Stimulated activated CD4-positive, alpha-beta T cell treated with anti-CD3 and anti-CD28 coated beads, Interleukin-1b, Interleukin-23, amount 100 ng/mL, for 1 hour (primary cell): Measurements from ENCODE around the gene SCAPER.
"Not testable (repeated sequence)": the region's sequence is repeated elsewhere in the genome, so short reads cannot be mapped to it uniquely, and the experiment has no call there.

Experiments
- DNase-seq, 2 donors: peaks; one replicate each; pipeline ENCODE4 v3.0.0-alpha.2; 2020; ENCODE audit warnings: low read depth in 2 of 2

SCAPER gene

DNA sequence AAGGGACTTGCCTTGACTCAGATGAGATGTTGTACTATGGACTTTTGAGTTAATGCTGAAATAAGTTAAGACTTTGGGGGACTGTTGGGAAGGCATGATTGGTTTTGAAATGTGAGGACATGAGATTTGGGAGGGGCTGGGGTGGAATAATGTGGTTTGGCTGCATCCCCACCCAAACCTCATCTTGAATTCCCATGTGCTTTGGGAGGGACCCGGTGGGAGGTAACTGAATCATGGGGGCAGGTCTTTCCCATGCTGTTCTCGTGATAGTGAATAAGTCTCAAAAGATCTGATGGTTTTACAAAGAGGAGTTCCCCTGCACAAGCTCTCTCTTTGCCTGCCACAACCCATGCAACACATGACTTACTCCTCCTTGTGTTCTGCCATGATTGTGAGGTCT is 474.4 kb downstream of the SCAPER start:
- not testable (repeated sequence) for DNase-seq

- DNase-seq = no peak
These were observed 475.5 kb downstream of the SCAPER start for GRCh38 chr15:76429661-76430060.

GRCh38 chr15:76426941-76427340 is 478.2 kb downstream of the SCAPER start:
- no peak for DNase-seq

DNA sequence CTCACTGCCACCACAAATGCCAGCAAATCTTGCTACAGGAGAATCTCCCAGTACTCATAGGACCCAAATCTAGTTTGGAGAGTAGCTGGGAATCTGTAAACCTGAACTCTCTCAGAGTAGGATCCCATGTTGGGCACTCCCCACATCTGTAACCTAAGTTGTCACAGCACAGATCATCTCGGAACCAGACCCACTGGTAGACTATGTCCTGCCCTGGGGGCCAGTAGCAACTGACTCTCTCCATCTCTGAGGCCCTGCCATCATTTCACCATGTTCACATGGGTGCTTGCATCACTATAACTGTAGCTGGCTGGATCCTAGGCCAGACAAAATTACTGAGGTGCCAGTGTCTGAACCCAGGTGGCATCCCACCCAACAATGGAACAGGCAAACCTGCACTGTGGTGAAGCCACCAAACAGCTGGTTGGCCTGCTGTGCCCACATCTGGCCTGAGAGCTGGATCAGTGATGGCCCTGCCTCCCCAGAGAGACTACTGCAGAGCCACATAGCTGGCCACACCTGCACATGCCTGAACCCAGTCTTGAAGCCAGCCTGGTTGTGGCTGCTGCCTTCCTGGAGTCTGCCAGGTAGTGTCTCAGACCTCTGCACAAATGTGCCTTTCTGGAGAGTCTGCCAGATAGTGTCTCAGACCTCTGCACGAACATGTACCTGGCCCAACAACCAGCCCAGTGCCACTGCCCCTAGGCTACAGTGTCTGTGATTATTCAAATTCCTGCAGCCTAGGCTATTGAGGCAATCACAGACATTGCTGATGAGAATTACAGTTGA is 486.6 kb downstream of the SCAPER start:
- DNase-seq = no peak

- no peak for DNase-seq
These were observed 503.9 kb downstream of the SCAPER start for GRCh38 chr15:76401285-76401684.

- DNase-seq = no peak
These were observed 506.6 kb downstream of the SCAPER start for GRCh38 chr15:76398317-76399104.

GRCh38 chr15:76393614-76394013 is 511.5 kb downstream of the SCAPER start:
- no peak for DNase-seq

- no peak for DNase-seq
These were observed 513.3 kb downstream of the SCAPER start for GRCh38 chr15:76391847-76392246.

DNA sequence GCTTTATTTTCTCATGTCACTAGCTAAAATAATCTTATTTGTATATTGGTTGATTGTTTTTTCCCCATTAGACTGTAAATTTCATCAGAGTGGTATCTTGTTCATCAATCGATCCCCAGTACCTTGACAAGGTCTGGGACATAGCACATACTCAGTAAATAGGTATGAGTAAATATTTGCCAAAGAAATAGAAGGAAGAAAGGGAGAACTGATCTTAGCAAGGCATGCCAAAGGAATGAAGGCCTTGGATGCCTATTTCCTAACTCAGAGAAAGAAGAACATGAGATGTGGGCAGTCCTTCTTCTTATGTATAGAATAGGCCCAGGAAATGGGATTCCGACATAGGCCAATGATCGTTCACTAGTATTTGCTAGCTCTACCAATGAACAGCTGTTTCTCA is 513.8 kb downstream of the SCAPER start:
- no peak for DNase-seq

DNA sequence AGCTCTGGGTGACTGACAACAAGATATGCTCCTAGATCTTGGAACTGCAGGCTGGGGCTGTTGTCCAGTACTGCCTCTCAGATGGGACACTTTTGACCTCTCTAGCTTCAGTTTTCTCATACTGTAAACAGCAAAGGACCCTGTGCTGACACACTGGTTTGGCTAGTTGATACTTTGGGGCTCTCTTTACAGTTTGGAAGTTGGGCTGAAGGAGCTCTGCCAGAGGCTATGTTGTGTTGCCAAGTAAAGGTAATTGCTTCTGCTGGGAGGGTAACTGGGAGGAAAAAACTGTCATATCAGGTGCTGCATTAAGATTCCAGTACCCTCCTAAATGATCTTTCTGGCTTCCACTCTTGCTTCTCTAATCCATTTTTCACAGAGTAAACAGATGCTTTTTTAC is 514.6 kb downstream of the SCAPER start:
- no peak for DNase-seq

- no peak for DNase-seq
These were observed 518.2 kb downstream of the SCAPER start for GRCh38 chr15:76386926-76387325.

DNA sequence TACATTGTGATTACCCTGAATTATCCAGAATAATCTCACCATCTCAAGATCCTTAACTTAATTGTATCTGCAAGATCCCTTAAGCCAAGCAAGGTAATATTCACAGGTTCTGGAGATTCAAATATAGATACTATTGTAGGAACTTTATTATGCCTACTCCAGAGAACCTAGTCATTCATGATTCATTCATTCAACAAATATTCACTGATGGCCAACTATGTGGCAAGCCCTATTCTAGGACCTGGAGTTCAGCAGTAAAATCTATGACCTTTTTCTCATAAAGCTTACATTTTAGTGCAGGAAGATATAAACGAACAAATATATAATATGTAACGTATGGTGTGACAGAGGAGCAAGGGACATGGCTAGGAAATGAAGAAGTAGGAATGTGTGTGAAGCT is 519.0 kb downstream of the SCAPER start:
- no peak for DNase-seq

DNA sequence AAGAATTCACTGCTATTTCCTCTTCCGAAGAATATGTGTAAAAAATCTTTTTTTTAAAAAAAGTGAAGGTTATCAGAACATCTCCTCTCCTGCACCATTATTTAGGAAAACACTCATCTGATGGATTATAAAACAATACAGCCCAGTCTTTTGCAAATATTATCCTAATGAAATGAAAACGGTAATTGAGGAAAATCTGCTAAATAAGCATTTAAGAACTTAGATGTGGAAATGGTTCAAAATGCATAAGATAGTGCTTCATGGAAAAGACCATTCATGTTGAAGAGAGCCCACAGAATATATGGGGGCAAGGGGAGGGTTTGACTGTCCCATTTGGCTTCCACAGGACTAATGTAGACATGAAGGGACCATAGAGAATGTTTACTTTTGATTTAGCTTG is 520.7 kb downstream of the SCAPER start:
- no peak for DNase-seq

GRCh38 chr15:76382987-76383728 is 522.0 kb downstream of the SCAPER start:
- no peak for DNase-seq

- DNase-seq = no peak
These were observed 523.8 kb downstream of the SCAPER start for GRCh38 chr15:76381366-76381765.

DNA sequence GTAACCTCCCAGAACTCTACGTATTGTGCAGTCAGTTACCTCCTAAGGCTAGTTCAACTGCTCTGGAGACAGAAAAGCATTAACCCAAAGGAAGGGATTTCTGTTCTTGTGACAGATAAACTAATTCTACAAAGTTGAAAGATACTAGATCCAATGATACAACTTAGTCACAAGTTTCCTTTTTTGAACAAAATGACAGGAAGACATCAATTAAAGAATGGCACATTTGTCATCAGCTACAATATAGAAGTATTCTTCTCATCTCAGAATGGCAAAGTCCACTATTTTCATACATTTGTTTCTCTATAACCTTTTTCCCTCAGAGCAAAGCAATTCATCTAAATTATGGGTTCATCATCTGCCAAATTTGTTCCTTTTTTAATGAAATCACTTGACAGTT is 524.9 kb downstream of the SCAPER start:
- DNase-seq = no peak

GRCh38 chr15:76378691-76379090 is 526.4 kb downstream of the SCAPER start:
- no peak for DNase-seq

DNA sequence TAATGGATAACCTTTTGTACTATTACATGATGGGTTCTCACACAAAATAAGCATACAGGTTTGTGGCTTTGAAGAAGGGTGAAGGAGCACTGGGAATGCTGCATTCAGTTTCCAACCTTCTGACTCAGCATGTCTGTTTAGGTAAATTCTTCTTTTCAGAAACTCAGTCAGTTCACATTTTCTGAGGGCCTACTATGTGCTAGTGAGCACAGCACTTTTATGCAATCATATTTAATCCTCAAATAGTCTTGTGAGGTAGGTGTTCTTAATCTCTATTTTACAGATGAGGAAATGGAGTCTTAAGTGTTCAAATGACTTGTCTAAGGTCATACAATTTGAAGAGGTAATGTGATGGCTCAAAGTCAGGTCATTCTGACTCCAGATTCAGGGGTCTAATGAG is 527.4 kb downstream of the SCAPER start:
- no peak for DNase-seq

- no peak for DNase-seq
These were observed 527.9 kb downstream of the SCAPER start for GRCh38 chr15:76377217-76377616.

DNA sequence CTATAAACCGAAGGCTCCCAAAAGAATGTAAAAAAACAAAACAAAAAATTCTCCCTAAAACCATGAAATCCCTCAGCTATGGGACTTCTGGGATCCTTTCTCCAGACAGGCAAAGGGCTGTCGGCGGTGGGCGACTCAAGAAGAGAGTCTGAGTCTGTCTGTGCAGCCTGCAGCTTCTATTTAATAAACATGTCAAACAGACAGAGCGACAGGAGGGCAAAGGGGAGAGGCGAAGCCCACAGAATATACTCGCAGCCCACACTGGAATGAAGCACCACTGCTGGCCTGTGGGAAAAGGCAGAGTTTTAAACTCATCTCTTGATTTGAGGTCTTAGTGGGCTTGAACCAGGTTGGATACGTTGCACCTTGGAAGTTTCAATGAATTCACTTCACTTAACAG is 528.3 kb downstream of the SCAPER start:
- no peak for DNase-seq

DNA sequence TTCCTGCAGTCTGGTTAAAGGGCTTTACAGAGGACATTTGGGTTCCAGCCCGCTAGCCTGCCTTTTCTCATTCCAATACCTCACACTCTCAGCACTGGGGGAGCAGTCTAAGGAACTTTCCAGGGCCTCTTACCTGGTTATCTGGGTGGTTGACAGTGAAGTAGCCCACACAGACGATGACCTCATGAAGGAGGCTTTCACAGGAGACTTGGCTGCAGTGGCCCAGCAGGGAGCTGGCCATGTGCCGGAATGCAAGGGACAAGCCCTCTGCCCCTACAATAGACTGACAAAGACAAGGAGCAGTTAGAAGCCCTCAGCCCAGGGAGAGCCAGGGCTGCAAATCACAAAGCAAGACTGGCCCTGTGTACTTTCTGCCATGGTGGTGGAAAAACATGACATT is 529.1 kb downstream of the SCAPER start:
- no peak for DNase-seq

DNA sequence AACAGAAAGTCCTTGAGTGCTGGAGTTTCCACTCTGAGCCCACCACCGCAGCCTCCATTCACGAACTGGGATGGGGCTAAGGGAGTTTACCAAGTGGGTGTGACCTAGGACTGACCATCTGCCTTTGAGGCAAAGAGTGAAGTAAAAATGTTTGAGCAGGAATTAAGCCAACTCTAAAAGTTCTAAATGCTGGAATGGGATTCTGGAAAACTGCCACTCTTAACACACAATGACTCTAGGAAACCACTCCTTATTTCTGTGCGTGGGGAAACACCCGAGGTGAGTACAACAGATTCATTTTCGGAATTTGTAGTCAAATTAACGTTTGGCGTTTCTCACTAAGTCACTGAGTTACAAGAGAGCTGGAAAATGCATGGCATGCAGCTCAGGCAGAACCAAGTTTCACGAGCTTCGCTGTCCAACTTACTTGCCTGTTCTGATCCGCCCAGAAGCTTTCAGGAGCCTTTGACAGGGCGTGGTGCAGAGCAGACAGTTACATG is 537.0 kb downstream of the SCAPER start:
- DNase-seq = no peak
